A673 (cell line): Measurements from ENCODE around the gene HSD17B8. TPM values are rescaled to one million over a fixed set of nuclear protein-coding genes. Genes with fewer than 3 reads are reported as not detected.

Experiments
- BruUV-seq: library from RNA; stranded (reverse); fragments of 400-500 nt; replicated peaks from 2 replicates; lab custom pipeline; 2021; lab: Mats Ljungman, UMichigan
- CTCF ChIA-PET: fragments of 300-600 bp; sonication (Branson Sonifier 250); formaldehyde crosslinking; loops from one replicate; lab custom pipeline; 2022; ENCODE audit warnings: antibody characterized with exemption; lab: Charles Lee
- POLR2A ChIA-PET: fragments of 300-600 bp; sonication (Branson Sonifier 250); formaldehyde crosslinking; loops from one replicate; lab custom pipeline; 2022; ENCODE audit warnings: antibody characterized with exemption; ENCODE audit not compliant: low non-redundant PET; lab: Charles Lee
- DNase-seq: peaks from one replicate; pipeline ENCODE4 v3.0.0-alpha.2; 2015; ENCODE audit warnings: low spot score
- H3K27ac ChIP-seq: fragments of 200-600 bp; sonication (generic); 2 replicates; pipeline ENCODE4 v1.5.1; 2016; ENCODE audit warnings: mixed run types, low read depth, mild to moderate bottlenecking, mixed read lengths, antibody characterized with exemption, low read length; ENCODE audit not compliant: poor library complexity, severe bottlenecking
- H3K27me3 ChIP-seq: fragments of 200-600 bp; sonication (generic); replicated peaks from 2 replicates; pipeline ENCODE4 v1.6.1; 2017; ENCODE audit warnings: mixed run types, low read depth, mild to moderate bottlenecking, mixed read lengths, antibody characterized with exemption, low read length; ENCODE audit not compliant: insufficient read depth, poor library complexity
- H3K36me3 ChIP-seq: fragments of 200-600 bp; sonication (generic); 2 replicates; pipeline ENCODE4 v1.6.1; 2016; ENCODE audit warnings: mixed run types, mild to moderate bottlenecking, mixed read lengths, antibody characterized with exemption, low read length; ENCODE audit not compliant: insufficient read depth, poor library complexity, severe bottlenecking
- H3K4me1 ChIP-seq: fragments of 200-600 bp; sonication (generic); 2 replicates; pipeline ENCODE4 v1.6.1; 2017; ENCODE audit warnings: mixed run types, mild to moderate bottlenecking, mixed read lengths, antibody characterized with exemption, low read length; ENCODE audit not compliant: insufficient read depth, poor library complexity, severe bottlenecking
- H3K4me3 ChIP-seq: fragments of 200-600 bp; sonication (generic); 2 replicates; pipeline ENCODE4 v1.5.1; 2016; ENCODE audit warnings: low read depth, mixed run types, mild to moderate bottlenecking, mixed read lengths, low read length; ENCODE audit not compliant: poor library complexity, severe bottlenecking
- H3K9me3 ChIP-seq: fragments of 200-600 bp; sonication (generic); 2 replicates; pipeline ENCODE4 v1.6.1; 2016; ENCODE audit warnings: mixed run types, low read depth, mild to moderate bottlenecking, mixed read lengths, antibody characterized with exemption, low read length; ENCODE audit not compliant: poor library complexity, severe bottlenecking
- CTCF ChIP-seq: fragments of 300-800, 200-600 bp; sonication (generic); conservative IDR thresholded peaks from 2 replicates; pipeline ENCODE4 v1.5.1; 2017; ENCODE audit warnings: low read depth, mild to moderate bottlenecking, antibody characterized with exemption, low read length, moderate library complexity, mixed read lengths
- EZH2 ChIP-seq: fragments of 200-600 bp; sonication (generic); IDR thresholded peaks from 2 replicates; pipeline ENCODE4 v1.6.1; 2017; ENCODE audit warnings: borderline replicate concordance, low read depth, mild to moderate bottlenecking, mixed read lengths, antibody characterized with exemption, low read length; ENCODE audit not compliant: poor library complexity, severe bottlenecking
- intact Hi-C: fragments of 100-400 bp; cut with micrococcal nuclease; formaldehyde crosslinking; loops from one replicate; pipeline ENCODE4 v1.10.0; 2022; ENCODE audit not compliant: unreplicated experiment
- total RNA-seq: library from RNA; stranded (reverse); gene quantifications from 2 replicates; pipeline ENCODE4 v1.2.3, GENCODE V29; 2021

HSD17B8 gene
- total RNA-seq, 1 experiment from 2014 or later = 5.9 TPM

GRCh38 chr6:33250731-33251130, 46.3 kb downstream of the HSD17B8 start:
- CTCF ChIA-PET = no interaction called here
- no peaks in the 10 kb centered on the region for H3K27me3 ChIP-seq
- DNase-seq = no peak
- TF ChIP-seq CTCF (no peak), EZH2 (no peak)
- peaks cover 3% of the 10 kb centered on the region for H3K36me3 ChIP-seq
- H3K27ac ChIP-seq = no peak overlapping the region
- peaks cover 16% of the 10 kb centered on the region for H3K4me1 ChIP-seq
- H3K9me3 ChIP-seq = no peaks in the 10 kb centered on the region
- no peak overlapping the region for H3K4me3 ChIP-seq
- no TSS peak for BruUV-seq
- POLR2A ChIA-PET = interaction anchor here (0.6 kb wide), 1 partner anchor 95 kb away, joined by 21 read pairs; no protein-coding TSS in a partner anchor
- intact Hi-C loops = no loop called here

- no TSS peak for BruUV-seq
Observed at GRCh38 chr6:33251395-33252012, 47.0 kb downstream of the HSD17B8 start.

GRCh38 chr6:33252759-33253158, 48.3 kb downstream of the HSD17B8 start:
- no TSS peak for BruUV-seq
- CTCF ChIA-PET = no interaction called here

More at GRCh38 chr6:33251395-33252012, 47.0 kb downstream of the HSD17B8 start:
- ChIA-PET POLR2A (no interaction called here), CTCF (no interaction called here)
- Histone ChIP-seq H3K4me3 (no peak overlapping the region), H3K27ac (no peak overlapping the region), H3K36me3 (peaks cover 3% of the 10 kb centered on the region), H3K27me3 (no peaks in the 10 kb centered on the region), H3K4me1 (peaks cover 16% of the 10 kb centered on the region), H3K9me3 (no peaks in the 10 kb centered on the region)
- TF ChIP-seq CTCF (no peak), EZH2 (no peak)
- DNase-seq = no peak
- intact Hi-C loops = no loop called here

More at GRCh38 chr6:33252759-33253158, 48.3 kb downstream of the HSD17B8 start:
- peaks cover 15% of the 10 kb centered on the region for H3K4me1 ChIP-seq
- H3K27ac ChIP-seq = no peak overlapping the region
- H3K9me3 ChIP-seq = no peaks in the 10 kb centered on the region
- H3K27me3 ChIP-seq = no peaks in the 10 kb centered on the region
- intact Hi-C loops = no loop called here
- TF ChIP-seq CTCF = no peak
- TF ChIP-seq EZH2 = no peak
- POLR2A ChIA-PET = no interaction called here
- H3K36me3 ChIP-seq = peaks cover 3% of the 10 kb centered on the region
- no peak overlapping the region for H3K4me3 ChIP-seq
- no peak for DNase-seq
